Measurements from ENCODE around the gene ACTA2.
A peak's percentile ranks its signal among the peaks of the same experiment; 100 is the strongest.
"Not testable (repeated sequence)": the region's sequence is repeated elsewhere in the genome, so short reads cannot be mapped to it uniquely, and the experiment has no call there.

Gene ACTA2

DNA sequence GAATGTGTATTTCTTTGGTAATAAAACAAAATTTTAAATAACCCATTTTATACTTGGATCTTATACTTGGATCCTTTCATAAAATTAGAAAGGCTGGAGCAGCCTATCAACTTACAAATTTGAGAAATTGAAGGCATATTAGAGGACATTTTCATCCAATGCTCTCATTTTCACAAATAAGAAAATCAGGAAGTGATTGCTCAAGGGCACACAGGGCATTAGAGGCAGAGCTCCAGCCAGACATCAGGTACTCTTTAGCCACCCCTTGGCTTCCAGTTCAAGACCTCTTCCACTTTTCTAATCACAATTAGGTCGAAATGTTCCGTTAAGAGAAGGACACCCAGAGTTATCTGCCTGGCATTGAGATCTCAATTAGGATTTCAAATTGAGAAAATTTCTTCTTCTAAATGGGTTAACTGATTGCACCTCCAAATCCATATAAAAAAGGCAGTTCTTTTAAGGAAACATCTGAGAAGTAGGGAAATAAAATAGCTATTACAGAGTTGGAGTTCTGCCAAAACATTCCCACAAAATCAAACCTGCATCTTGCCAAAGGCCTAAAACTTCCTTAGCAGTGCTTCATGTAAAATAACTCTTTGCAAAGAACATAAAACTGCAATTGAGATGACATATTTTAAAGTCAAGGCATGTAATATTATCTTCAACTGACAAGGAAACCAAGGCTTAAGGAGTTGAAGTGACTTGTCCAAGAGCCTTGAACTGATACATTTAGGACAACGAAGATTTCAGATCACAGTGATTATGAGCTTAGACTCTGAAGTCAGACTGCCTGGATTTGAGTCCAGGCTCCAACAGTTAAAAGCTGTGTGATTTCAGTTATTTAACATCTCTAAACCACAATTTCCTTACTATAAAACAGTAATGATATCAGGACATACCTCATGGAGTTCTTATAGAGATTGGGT is 2.4 kb downstream of the ACTA2 start:
- DNase-seq (ENCODE audit: low spot score) = no peak

DNA sequence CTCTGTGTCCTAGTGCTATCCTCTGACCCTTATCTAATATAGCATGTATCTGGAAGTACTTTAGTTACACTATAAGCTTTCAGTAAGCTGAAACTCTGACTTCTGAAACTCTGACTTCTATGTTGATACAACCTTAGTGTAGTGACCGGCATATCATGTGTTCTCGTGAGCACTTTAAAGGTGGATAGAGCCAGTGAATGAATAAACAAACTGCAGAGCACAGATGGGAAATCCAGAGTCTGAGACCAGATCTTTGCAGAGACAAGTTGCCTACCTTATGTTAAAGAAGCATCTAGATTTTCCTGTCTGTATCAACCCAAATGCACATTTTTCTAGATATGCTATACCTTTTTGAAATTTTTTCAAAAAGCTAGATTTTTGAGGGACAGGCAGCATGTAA is 3.5 kb downstream of the ACTA2 start:
- no peak for DNase-seq (ENCODE audit: low spot score)

GRCh38 chr10:88946965-88947590 is 5.5 kb downstream of the ACTA2 start:
- DNase-seq (ENCODE audit: low spot score) = no peak

- no peak for DNase-seq (ENCODE audit: low spot score)
These were observed 6.4 kb downstream of the ACTA2 start for GRCh38 chr10:88946200-88946599.

DNA sequence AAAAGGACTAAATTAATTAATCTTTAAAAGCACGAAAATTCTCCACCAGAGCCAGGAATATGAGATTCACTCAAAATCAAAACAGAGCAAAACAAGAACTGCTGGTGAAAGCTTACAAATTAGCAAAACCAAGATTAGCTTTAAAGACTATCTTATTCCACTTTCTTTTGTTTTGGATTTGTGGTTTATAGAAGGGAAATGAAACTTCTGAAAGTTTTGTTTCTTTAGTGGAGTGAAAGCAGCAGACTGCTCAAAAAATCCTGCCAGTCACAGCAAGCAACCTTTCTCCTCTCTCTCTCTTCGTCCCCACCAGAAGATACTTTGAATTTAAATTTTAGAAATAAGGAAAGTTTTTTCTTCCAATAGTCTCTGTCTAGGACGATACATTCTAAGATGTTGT is 7.8 kb downstream of the ACTA2 start:
- peak; percentile 9 for DNase-seq (ENCODE audit: low spot score)

DNA sequence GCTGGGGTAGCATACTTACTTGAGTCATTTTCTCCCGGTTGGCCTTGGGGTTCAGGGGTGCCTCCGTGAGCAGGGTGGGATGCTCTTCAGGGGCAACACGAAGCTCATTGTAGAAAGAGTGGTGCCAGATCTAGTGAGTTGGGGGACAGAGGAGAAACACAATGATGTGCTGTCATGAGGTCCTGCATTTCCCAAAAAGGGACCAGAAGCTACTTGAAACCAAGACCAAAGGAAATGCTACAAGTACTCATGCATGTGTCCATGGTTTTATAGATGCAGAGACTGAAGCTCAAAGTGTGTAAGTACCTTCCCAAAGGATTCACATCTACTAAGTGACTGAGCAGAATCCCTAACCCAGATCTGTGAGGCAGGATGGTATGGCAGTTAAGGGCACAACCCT is 8.8 kb downstream of the ACTA2 start:
- DNase-seq (ENCODE audit: low spot score) = no peak

GRCh38 chr10:88941026-88941425 is 11.5 kb downstream of the ACTA2 start:
- no peak for DNase-seq (ENCODE audit: low spot score)

DNA sequence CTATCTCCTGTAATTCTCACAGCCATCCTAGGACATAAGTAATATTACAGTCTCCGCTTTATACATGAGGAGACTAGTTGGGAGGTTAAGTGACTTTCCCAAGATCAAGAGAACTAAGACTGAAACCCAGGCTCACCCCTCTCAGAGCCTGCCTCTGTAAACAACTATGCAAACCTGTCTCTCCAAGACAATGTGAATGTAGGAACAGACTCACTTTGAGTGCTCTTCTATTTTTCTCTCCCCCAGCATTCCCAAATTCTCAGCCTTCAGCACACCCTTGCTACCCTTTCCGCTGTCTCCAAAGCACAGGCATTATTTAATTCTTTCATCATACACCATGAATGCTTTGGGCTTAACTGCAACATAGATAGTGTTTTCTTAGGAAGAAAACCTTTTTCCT is 13.6 kb downstream of the ACTA2 start:
- DNase-seq (ENCODE audit: low spot score) = no peak

GRCh38 chr10:88938039-88938438 is 14.5 kb downstream of the ACTA2 start:
- DNase-seq (ENCODE audit: low spot score) = no peak

GRCh38 chr10:88936656-88937055 is 15.9 kb downstream of the ACTA2 start:
- DNase-seq (ENCODE audit: low spot score) = no peak

DNA sequence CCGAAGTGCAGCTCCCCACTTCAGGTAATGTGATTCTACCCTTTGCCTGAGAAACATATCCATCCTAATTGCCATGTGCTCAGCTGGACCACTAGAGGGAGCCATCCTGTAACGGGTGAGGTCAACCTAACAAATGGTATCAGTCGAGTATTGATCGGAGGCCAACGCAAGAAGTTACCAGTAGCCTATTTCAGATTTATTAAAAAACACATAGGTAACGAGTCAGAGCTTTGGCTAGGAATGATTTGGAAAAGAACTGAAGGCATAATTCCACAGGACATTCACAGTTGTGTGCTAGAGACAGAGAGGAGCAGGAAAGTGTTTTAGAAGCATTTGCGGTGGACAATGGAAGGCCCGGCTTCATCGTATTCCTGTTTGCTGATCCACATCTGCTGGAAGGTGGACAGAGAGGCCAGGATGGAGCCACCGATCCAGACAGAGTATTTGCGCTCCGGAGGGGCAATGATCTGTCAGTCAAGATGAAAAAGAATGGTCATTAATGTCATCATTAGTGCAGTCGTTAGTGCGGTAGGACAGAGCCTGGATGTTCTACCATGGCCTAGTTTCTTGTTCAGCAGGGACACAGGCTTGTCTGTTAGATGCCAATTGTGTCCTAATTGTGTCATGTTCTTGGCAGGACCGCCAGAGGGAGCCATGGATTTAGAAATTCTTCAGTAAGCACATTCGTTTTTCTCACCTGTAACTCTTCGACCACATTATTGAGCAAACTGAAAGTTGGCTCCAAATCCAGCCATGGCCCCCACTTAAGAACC is 17.5 kb downstream of the ACTA2 start:
- peak; percentile 85 for DNase-seq (ENCODE audit: low spot score)

GRCh38 chr10:88933564-88933963 is 19.0 kb downstream of the ACTA2 start:
- DNase-seq (ENCODE audit: low spot score) = no peak

DNA sequence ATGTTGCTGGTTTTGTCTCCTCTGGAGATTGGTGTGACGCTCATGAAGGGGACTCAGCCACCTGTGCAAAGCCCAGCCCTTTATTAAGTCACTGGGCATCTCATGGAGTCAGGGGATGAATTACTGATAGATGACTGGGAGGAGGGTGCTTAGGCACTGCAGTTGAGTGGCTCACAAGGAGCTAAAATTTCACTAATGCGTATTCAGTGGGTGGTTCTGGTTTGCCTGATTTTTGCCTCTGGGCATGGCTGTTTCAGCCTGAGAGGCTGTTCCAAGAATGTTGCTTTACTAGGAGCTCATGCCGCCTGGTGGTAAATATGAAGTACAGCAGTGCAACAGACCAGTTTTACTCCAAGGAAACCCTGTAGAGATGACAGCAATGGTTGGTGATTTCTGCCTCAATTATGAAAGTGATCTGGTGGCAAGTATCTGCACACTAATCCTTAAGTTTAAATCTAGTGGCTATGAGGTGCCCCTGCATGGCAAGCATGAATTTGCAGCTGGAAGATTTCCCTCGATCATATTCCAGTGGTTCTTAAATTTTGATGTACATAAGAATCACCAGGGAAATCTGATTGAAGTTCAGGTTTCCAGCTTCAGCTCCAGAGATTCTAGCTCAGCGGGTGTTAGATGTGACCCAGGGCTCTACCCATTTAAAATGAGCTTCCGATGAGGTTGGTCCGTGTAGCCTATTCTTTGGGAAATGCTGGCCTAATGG is 19.9 kb downstream of the ACTA2 start:
- DNase-seq (ENCODE audit: low spot score) = peak; percentile 83

DNA sequence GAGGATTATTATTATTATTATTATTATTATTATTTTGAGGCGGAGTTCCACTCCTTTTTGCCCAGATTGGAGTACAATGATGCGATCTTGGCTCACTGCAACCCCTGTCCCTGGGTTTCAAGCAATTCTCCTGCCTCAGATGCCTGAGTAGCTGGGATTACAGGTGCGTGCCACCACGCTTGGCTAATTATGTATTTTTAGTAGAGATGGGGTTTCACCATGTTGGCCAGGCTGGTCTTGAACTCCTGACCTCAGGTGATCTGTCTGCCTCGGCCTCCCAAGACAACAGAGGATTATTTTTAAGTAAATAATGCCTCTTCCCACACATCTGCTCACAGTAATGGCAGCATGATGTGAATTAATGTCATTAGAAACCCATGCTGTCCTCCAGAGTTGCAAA is 20.5 kb downstream of the ACTA2 start:
- DNase-seq (ENCODE audit: low spot score) = not testable (repeated sequence)

- DNase-seq (ENCODE audit: low spot score) = no peak
These were observed 21.0 kb downstream of the ACTA2 start for GRCh38 chr10:88931548-88931947.

- no peak for DNase-seq (ENCODE audit: low spot score)
These were observed 24.3 kb downstream of the ACTA2 start for GRCh38 chr10:88928254-88928653.

- no peak for DNase-seq (ENCODE audit: low spot score)
These were observed 25.2 kb downstream of the ACTA2 start for GRCh38 chr10:88927416-88927690.

DNA sequence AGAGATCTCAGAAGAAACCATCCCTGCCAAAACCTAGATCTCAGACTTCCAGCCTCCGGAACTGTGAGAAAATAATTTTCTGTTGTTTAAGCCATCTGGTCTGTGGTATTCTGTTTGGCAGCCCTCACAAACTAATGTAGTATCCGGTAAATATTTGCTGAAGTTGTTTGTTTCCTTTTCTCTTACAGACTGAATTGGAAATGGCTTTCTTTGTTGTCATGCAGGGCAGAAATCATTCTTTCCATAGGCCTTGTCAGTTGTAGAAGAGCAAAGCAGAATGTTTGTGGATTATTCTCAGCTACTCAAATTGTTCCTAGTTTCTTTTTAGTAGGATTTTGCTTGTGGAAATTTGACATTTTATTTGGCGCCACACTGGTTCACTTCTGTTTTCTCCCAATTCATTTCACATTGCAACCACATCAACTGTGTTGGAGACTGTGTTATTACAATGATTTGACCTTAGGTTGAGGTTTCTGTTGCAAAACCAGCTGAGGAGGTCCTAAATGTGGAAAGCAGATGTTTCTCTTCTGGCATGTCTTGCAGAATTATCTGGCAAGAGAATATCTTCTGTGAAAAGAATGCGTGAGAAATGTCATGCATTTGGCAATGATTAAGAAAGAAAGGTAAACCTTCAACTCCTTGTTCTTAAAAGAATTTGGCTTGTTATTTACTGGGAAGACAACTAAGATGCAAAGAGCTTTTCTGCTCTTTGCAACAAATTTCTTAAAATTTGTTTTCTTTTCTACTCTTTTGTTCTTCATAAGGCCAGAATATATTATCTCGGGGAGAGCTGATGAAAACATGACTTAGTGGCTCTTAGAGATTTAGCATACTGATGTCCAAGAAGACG is 25.8 kb downstream of the ACTA2 start:
- DNase-seq (ENCODE audit: low spot score) = no peak

DNA sequence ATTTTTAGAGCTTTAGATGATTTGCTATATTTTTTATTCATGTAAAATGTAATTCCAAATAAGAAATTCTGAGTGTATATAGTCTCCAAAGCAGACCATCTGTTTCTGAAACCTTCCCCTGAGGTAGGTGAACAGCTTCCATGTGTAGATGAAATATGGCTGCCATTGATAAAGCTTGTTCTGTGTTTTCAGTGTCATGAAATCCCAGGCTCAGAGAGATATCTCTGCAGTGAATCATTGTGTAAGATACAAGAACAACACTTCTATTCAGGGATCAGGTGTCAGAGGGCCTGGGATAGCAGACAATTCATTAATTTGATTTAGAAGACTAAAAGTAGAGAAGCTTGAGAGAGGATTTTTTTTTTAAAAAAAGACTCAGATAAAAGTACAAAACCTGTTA is 29.1 kb downstream of the ACTA2 start:
- no peak for DNase-seq (ENCODE audit: low spot score)

- no peak for DNase-seq (ENCODE audit: low spot score)
These were observed 30.5 kb downstream of the ACTA2 start for GRCh38 chr10:88922041-88922440.

DNA sequence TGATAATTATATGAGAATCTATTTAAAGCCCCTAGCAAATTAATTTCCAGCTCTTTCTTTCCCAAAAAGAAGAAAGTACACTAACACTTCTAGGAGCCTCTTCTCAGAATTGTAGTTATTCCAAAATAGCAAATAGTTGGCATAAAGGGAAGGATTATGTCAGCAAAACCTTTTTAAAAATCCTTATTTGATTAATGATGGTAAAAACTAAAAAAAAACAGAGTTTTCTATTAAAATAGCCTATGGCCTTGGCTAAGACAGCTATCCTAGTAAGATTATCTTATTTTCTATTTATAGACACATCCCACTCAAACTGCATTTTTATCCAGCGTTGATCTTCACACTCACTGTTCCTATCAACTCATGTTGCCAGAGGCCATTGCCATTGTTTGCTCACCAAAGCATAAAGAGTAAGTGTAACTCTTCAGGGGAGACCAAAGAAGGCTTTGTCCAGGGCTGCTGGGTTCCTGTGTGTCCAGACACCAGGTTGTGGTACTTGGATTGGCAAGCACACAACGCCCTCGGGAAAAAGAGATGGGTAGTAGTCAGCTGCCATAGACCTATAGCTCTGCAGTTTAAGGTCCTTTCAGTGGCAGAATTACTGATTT is 31.5 kb downstream of the ACTA2 start:
- DNase-seq (ENCODE audit: low spot score) = no peak

All from NAMALWA (cell line).